Activated CD4-positive, alpha-beta T cell treated with anti-CD3 and anti-CD28 coated beads for 24 hours (primary cell): ENCODE measurements around the gene XRCC4.

Source experiments
- DNase-seq, 2 donors: peaks; one replicate each; pipeline ENCODE4 v3.0.0-alpha.2; 2020; ENCODE audit warnings: low read depth in 2 of 2

XRCC4 gene

DNA sequence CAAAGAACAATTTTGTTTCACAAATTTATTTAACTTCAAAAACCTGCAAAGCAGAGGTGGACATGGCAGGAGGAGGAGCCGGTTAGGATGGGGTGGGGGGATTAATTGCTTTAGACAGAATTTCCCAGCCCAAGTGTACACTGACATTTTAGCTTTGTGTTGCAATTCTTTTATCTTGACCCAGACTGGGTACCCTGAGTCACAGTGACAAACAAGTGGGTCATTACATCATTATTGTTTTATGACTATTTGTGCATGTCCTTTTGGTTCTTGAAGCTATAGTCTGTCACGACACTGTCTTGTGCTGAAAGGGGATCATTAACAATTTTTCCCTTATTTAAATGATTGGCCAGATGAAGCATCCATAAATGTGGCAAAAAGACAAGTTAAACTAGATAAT is 309.7 kb downstream of the XRCC4 start:
- DNase-seq = no peak

- no peak for DNase-seq
Measured at GRCh38 chr5:83388608-83389007, 311.3 kb downstream of the XRCC4 start.

- no peak for DNase-seq
Measured at GRCh38 chr5:83392766-83393503, 315.6 kb downstream of the XRCC4 start.

- DNase-seq = no peak
Measured at GRCh38 chr5:83393504-83393866, 316.1 kb downstream of the XRCC4 start.

DNA sequence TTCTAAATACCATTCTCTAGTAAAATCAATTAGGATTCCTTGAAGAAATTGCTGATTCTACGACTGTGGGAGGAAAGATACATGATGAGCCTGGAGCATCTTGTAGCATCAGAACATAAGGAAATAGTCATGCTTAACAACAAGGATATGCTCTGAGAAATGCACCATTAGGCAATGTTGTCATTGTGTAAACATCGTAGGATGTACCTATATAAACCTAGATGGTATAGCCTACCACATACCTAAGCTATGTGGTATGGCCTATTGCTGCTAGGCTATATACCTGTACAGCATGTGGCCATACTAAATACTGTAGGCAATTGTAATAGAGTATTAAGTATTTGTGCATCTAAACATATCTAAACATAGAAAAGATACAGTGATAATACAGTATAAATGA is 316.8 kb downstream of the XRCC4 start:
- DNase-seq = no peak

GRCh38 chr5:83396662-83397061 is 319.3 kb downstream of the XRCC4 start:
- no peak for DNase-seq

DNA sequence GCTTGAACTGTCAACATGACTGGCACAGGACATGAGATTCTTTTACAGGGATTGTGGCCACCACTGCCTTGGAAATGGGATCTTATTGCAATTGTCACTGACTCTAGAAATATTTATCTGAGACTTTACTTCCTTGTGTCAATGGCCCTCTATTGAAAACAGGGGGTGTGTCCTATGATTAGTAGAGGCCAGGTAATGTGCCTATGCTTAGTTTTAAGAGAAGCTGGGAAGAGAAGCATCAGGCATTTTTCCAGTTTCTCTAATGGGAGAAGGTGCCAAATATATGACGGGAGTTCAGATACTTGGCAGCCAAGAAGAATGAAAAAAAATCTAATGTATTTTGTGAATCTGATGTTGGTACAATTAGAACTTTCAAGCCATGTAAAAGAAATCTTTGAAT is 320.3 kb downstream of the XRCC4 start:
- DNase-seq = no peak

- no peak for DNase-seq
Measured at GRCh38 chr5:83400241-83400640, 322.9 kb downstream of the XRCC4 start.

DNA sequence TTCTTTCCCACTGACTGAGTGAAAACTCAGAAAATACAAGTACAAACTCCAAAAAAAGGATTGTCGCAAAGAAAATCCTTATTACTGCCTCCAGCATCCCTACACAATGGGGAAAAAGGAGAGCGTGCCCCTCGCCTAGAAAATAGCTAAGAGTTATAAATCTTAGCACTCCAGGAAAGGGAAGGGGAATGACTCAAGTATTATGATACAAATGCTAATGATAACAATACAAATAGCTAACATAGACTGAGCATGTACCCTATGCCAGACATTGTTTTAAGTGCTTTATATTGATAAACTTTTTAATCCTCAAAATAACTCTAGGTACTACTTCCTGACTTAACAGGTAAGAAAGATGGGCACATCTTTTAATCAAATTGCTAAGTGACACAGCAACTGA is 323.4 kb downstream of the XRCC4 start:
- no peak for DNase-seq

- no peak for DNase-seq
Measured at GRCh38 chr5:83401122-83401731, 323.9 kb downstream of the XRCC4 start.

DNA sequence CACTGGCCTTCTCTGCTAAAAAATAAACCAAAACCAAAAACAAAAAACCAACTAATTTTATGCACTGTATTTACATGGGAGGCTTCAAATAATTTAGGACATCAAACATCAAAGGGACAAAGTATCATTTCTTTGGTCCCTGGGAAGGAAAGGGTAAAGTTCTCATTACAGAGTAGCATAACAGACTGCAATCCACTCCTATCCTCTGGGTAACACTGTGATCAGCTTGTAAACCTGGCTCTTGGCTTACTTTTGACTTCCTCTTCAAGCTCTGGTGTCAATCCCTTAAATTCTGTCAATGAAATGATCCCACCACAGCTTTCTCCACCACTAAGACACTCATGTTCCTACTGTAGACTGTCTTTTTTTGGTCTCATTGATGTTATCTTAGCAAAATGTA is 324.4 kb downstream of the XRCC4 start:
- no peak for DNase-seq
